ENCODE measurements around the gene CENPU.

CENPU gene

GRCh38 chr4:184729946-184730345 lies 4.0 kb downstream of the CENPU start:
- H3K4me3 ChIP-seq (ENCODE audit: low read depth, low read length), result no peak overlapping the region
- no peak for TF ChIP-seq MYC (IDR thresholded peaks at IDR 0.05; ENCODE audit: low read depth, low read length)
- TF ChIP-seq POLR2A (IDR thresholded peaks at IDR 0.05; ENCODE audit: extremely low read depth, insufficient read length), result no peak
- TF ChIP-seq CTCF (IDR thresholded peaks at IDR 0.05; ENCODE audit: low read depth, low read length), result no peak
- no peak for TF ChIP-seq MAX (IDR thresholded peaks at IDR 0.05; ENCODE audit: low read depth, low read length)
- no peak for DNase-seq (ENCODE audit: low read depth)

GRCh38 chr4:184728858-184729257 lies 5.0 kb downstream of the CENPU start:
- TF ChIP-seq MYC (IDR thresholded peaks at IDR 0.05; ENCODE audit: low read depth, low read length) (no peak), POLR2A (IDR thresholded peaks at IDR 0.05; ENCODE audit: extremely low read depth, insufficient read length) (no peak), CTCF (IDR thresholded peaks at IDR 0.05; ENCODE audit: low read depth, low read length) (no peak), MAX (IDR thresholded peaks at IDR 0.05; ENCODE audit: low read depth, low read length) (no peak)
- no peak overlapping the region for H3K4me3 ChIP-seq (ENCODE audit: low read depth, low read length)
- no peak for DNase-seq (ENCODE audit: low read depth)

- DNase-seq (ENCODE audit: low read depth), result no peak
- H3K4me3 ChIP-seq (ENCODE audit: low read depth, low read length), result no peak overlapping the region
- TF ChIP-seq CTCF (IDR thresholded peaks at IDR 0.05; ENCODE audit: low read depth, low read length) (no peak), MYC (IDR thresholded peaks at IDR 0.05; ENCODE audit: low read depth, low read length) (no peak), MAX (IDR thresholded peaks at IDR 0.05; ENCODE audit: low read depth, low read length) (no peak), POLR2A (IDR thresholded peaks at IDR 0.05; ENCODE audit: extremely low read depth, insufficient read length) (no peak)
Measured at GRCh38 chr4:184727430-184727829, 6.5 kb downstream of the CENPU start.

DNA sequence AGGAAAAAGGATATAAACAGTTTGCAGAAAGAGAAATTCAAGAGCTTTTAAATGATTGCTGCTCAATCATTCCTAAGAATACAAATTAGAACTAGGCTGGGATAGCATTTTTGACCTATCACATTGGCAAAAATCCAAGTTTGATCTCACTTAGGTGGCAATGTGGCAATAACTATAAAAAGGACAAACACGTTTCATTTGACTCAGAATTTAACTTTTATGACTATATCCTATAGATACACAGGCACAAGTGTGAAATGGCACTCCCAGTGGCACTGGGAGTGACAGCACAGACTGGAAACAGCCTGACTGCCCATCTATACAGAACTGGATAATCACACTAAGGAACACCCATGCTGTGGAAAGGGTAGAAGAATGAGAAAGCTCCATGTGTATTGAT lies 11.1 kb downstream of the CENPU start:
- TF ChIP-seq CTCF (IDR thresholded peaks at IDR 0.05; ENCODE audit: low read depth, low read length), result no peak
- no peak overlapping the region for H3K4me3 ChIP-seq (ENCODE audit: low read depth, low read length)
- DNase-seq (ENCODE audit: low read depth), result no peak

- no peak for DNase-seq (ENCODE audit: low read depth)
- TF ChIP-seq MAX (IDR thresholded peaks at IDR 0.05; ENCODE audit: low read depth, low read length) (no peak), MYC (IDR thresholded peaks at IDR 0.05; ENCODE audit: low read depth, low read length) (no peak), POLR2A (IDR thresholded peaks at IDR 0.05; ENCODE audit: extremely low read depth, insufficient read length) (no peak), CTCF (IDR thresholded peaks at IDR 0.05; ENCODE audit: low read depth, low read length) (no peak)
- H3K4me3 ChIP-seq (ENCODE audit: low read depth, low read length), result no peak overlapping the region
Measured at GRCh38 chr4:184721254-184721653, 12.6 kb downstream of the CENPU start.

DNA sequence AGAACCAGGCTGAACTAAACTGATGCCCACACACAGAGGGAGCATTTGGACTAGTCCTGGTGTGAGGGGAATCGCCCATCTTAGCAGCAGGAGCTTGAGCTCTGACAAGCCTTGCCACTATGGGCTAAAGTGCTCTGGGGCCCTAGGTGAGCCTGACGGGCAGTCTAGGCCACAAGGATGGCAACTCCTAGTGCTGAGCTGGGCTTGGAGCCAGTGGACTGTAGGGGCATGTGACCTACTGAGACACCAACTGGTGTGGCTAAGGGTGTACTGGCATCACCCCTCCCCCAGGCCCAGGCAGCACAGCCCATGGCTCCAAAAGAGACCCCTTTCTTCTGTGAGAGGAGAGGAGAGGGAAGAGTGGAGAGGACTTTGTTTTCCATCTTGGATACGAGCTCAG lies 14.5 kb downstream of the CENPU start:
- no peak for TF ChIP-seq CTCF (IDR thresholded peaks at IDR 0.05; ENCODE audit: low read depth, low read length)
- TF ChIP-seq POLR2A (IDR thresholded peaks at IDR 0.05; ENCODE audit: extremely low read depth, insufficient read length), result no peak
- DNase-seq (ENCODE audit: low read depth), result no peak
- H3K4me3 ChIP-seq (ENCODE audit: low read depth, low read length), result no peak overlapping the region

Data from NB4 (cell line).